ENCODE results near the gene FJX1.

- no peak for TF ChIP-seq POLR2A (IDR thresholded peaks at IDR 0.05)
- TF ChIP-seq CTCF (IDR thresholded peaks at IDR 0.05), result no peak
- no peak for TF ChIP-seq EP300 (IDR thresholded peaks at IDR 0.05)
These were observed 27.8 kb upstream of the FJX1 start for GRCh38 chr11:35590412-35590811.

All from ovary (tissue), 3 donors.